Uterus (tissue), 4 donors: ENCODE measurements around the gene WAS. TPM values are rescaled to one million over a fixed set of nuclear protein-coding genes. Genes with fewer than 3 reads are reported as not detected.

Experiments
- DNase-seq, 2 donors: peaks; one replicate each; pipeline ENCODE4 v3.0.0-alpha.2; 2019 to 2020
- H3K27ac ChIP-seq, 2 donors: fragments of 200-600 bp; sonication (generic); 1 replicate in 1 of 2; 2 replicates in 1 of 2; pipeline ENCODE4 v1.5.1; 2016 to 2018
- H3K27me3 ChIP-seq, 2 donors: fragments of 200-600 bp; sonication (generic); one replicate each; pipeline ENCODE4 v1.5.1; 2018 to 2019; ENCODE audit warnings: control low read depth in 1 of 2
- H3K36me3 ChIP-seq, 2 donors: fragments of 200-600 bp; sonication (generic); one replicate each; pipeline ENCODE4 v1.5.1; 2019; ENCODE audit warnings: control low read depth in 1 of 2
- H3K4me1 ChIP-seq, 2 donors: fragments of 200-600 bp; sonication (generic); one replicate each; pipeline ENCODE4 v1.5.1; 2018 to 2019; ENCODE audit warnings: control low read depth in 1 of 2
- H3K4me3 ChIP-seq, 2 donors: fragments of 200-600 bp; sonication (generic); 1 replicate in 1 of 2; 2 replicates in 1 of 2; pipeline ENCODE4 v1.5.1; 2018 to 2019; ENCODE audit warnings: mild to moderate bottlenecking in 1 of 2
- H3K9me3 ChIP-seq, 2 donors: fragments of 200-600 bp; sonication (generic); one replicate each; pipeline ENCODE4 v1.5.1; 2019; ENCODE audit warnings: control low read depth in 1 of 2
- CTCF ChIP-seq, 4 experiments: fragments of 200-600 bp in 2 of 4; fragments of 450-650 bp in 2 of 4; sonication (generic) in 2 of 4; IDR thresholded peaks; one replicate each; pipeline ENCODE4 v1.5.1; 2016 to 2019; ENCODE audit warnings: antibody characterized with exemption in 4 of 4, mild to moderate bottlenecking in 2 of 4, moderate library complexity in 1 of 4
- POLR2A ChIP-seq, 2 donors: fragments of 450-650 bp; IDR thresholded peaks; one replicate each; pipeline ENCODE4 v1.6.1; 2016; ENCODE audit warnings: antibody characterized with exemption in 2 of 2, mild to moderate bottlenecking in 1 of 2, moderate library complexity in 1 of 2
- intact Hi-C: fragments of 100-400 bp; cut with DNase I; formaldehyde crosslinking; loops from one replicate; pipeline ENCODE4 v1.15.1; 2023; ENCODE audit warnings: low total_unique reads
- total RNA-seq, 4 donors: library from RNA; depleted of rRNA in 3 of 4; stranded (reverse); fragments of >200 nt in 3 of 4; gene quantifications; one replicate each; pipeline versions ENCODE4 v1.1.0 to v1.2.4, GENCODE V29; 2014 to 2023
- donor health status: DM: yes; HTN: yes; CAD: no.

Gene WAS
- total RNA-seq, 4 donors from 2014 or later = 1.2 to 20.7 (median 1.9) TPM; not detected in 1

- Histone ChIP-seq H3K9me3 (no peaks in the 10 kb centered on the region), H3K4me3 (no peak overlapping the region), H3K27ac (no peak overlapping the region), H3K27me3 (no peaks in the 10 kb centered on the region), H3K4me1 (no peaks in the 10 kb centered on the region), H3K36me3 (no peaks in the 10 kb centered on the region)
- no peak for DNase-seq
- intact Hi-C loops = no loop called here
- no peak for TF ChIP-seq POLR2A (IDR thresholded peaks at IDR 0.05)
- no peak for TF ChIP-seq CTCF (IDR thresholded peaks at IDR 0.05)
Measured at GRCh38 chrX:48705871-48706270, 22.3 kb downstream of the WAS start.

- no peaks in the 10 kb centered on the region for H3K9me3 ChIP-seq
- no peaks in the 10 kb centered on the region for H3K36me3 ChIP-seq
- H3K4me1 ChIP-seq = no peaks in the 10 kb centered on the region
- no peak overlapping the region for H3K27ac ChIP-seq
- TF ChIP-seq CTCF (IDR thresholded peaks at IDR 0.05) (no peak), POLR2A (IDR thresholded peaks at IDR 0.05) (no peak)
- intact Hi-C loops = no loop called here
- no peak overlapping the region for H3K4me3 ChIP-seq
- DNase-seq = no peak
- no peaks in the 10 kb centered on the region for H3K27me3 ChIP-seq
Measured at GRCh38 chrX:48709522-48710112, 26.0 kb downstream of the WAS start.

- Histone ChIP-seq H3K27me3 (no peaks in the 10 kb centered on the region), H3K4me3 (no peak overlapping the region), H3K4me1 (no peaks in the 10 kb centered on the region), H3K36me3 (no peaks in the 10 kb centered on the region), H3K27ac (no peak overlapping the region), H3K9me3 (no peaks in the 10 kb centered on the region)
- DNase-seq = no peak
- no peak for TF ChIP-seq POLR2A (IDR thresholded peaks at IDR 0.05)
- TF ChIP-seq CTCF (IDR thresholded peaks at IDR 0.05) = no peak
- intact Hi-C loops = no loop called here
Measured at GRCh38 chrX:48711162-48711928, 27.7 kb downstream of the WAS start.

GRCh38 chrX:48711929-48712505, 28.4 kb downstream of the WAS start:
- no peak for DNase-seq
- H3K27me3 ChIP-seq = no peaks in the 10 kb centered on the region
- H3K36me3 ChIP-seq = no peaks in the 10 kb centered on the region
- no peak overlapping the region for H3K27ac ChIP-seq
- TF ChIP-seq CTCF (IDR thresholded peaks at IDR 0.05) = no peak
- TF ChIP-seq POLR2A (IDR thresholded peaks at IDR 0.05) = no peak
- no peak overlapping the region for H3K4me3 ChIP-seq
- intact Hi-C loops = no loop called here
- H3K4me1 ChIP-seq = no peaks in the 10 kb centered on the region
- H3K9me3 ChIP-seq = no peaks in the 10 kb centered on the region

- Histone ChIP-seq H3K36me3 (no peaks in the 10 kb centered on the region), H3K9me3 (no peaks in the 10 kb centered on the region), H3K4me3 (no peak overlapping the region), H3K27me3 (no peaks in the 10 kb centered on the region), H3K27ac (no peak overlapping the region), H3K4me1 (no peaks in the 10 kb centered on the region)
- intact Hi-C loops = no loop called here
- no peak for DNase-seq
- no peak for TF ChIP-seq POLR2A (IDR thresholded peaks at IDR 0.05)
- TF ChIP-seq CTCF (IDR thresholded peaks at IDR 0.05) = no peak
Measured at GRCh38 chrX:48713847-48714246, 30.2 kb downstream of the WAS start.
